Neural cell (in vitro differentiated cells): Measurements from ENCODE around the gene ADRA2B. TPM values are rescaled to one million over a fixed set of nuclear protein-coding genes. Genes with fewer than 3 reads are reported as not detected.

ENCODE experiments used
- H2AFZ ChIP-seq: fragments of 200-600, 300-800 bp; sonication (generic), shearing (Covaris generic); 2 replicates; pipeline ENCODE4 v1.6.0; 2014; ENCODE audit warnings: low read depth, mild to moderate bottlenecking, antibody characterized with exemption, low read length, moderate library complexity
- H3F3A ChIP-seq: fragments of 200-600 bp; shearing (Covaris generic); 2 replicates; pipeline ENCODE4 v1.6.1; 2016; ENCODE audit warnings: mild to moderate bottlenecking, moderate library complexity, mixed read lengths, antibody characterized with exemption, low read length; ENCODE audit not compliant: insufficient read depth, poor library complexity, severe bottlenecking
- H3K27ac ChIP-seq: fragments of 200-600, 300-800 bp; sonication (generic), shearing (Covaris generic); 2 replicates; pipeline ENCODE4 v1.5.1; 2014; ENCODE audit warnings: mild to moderate bottlenecking, low read length, moderate library complexity
- H3K27me3 ChIP-seq: fragments of 300-800, 200-600 bp; sonication (generic), shearing (Covaris generic); 2 replicates; pipeline ENCODE4 v1.6.0; 2014; ENCODE audit warnings: mild to moderate bottlenecking, low read depth, low read length, moderate library complexity; ENCODE audit not compliant: insufficient read depth
- H3K36me3 ChIP-seq: fragments of 300-800, 200-600 bp; sonication (generic), shearing (Covaris generic); 2 replicates; pipeline ENCODE4 v1.5.1; 2014; ENCODE audit warnings: mild to moderate bottlenecking, antibody characterized with exemption, low read length, moderate library complexity; ENCODE audit not compliant: insufficient read depth
- H3K4me2 ChIP-seq: fragments of 300-800, 200-600 bp; sonication (generic), shearing (Covaris generic); 2 replicates; pipeline ENCODE4 v1.6.0; 2014; ENCODE audit warnings: mild to moderate bottlenecking, low read length
- H3K4me3 ChIP-seq: fragments of 300-800, 200-600 bp; sonication (generic), shearing (Covaris generic); 2 replicates; pipeline ENCODE4 v1.5.1; 2014; ENCODE audit warnings: mild to moderate bottlenecking, low read length, moderate library complexity
- H3K79me2 ChIP-seq: fragments of 200-600 bp; shearing (Covaris generic); replicated peaks from 2 replicates; pipeline ENCODE4 v1.6.0; 2014; ENCODE audit warnings: mild to moderate bottlenecking, low read length, moderate library complexity; ENCODE audit not compliant: insufficient read depth
- H3K9ac ChIP-seq: fragments of 300-800, 200-600 bp; sonication (generic), shearing (Covaris generic); 2 replicates; pipeline ENCODE4 v1.6.1; 2016; ENCODE audit warnings: mild to moderate bottlenecking, low read length, mixed read lengths
- H3K9me2 ChIP-seq: fragments of 200-600 bp; shearing (Covaris generic); 2 replicates; pipeline ENCODE4 v1.6.1; 2016; ENCODE audit warnings: mild to moderate bottlenecking, low read length, mixed read lengths; ENCODE audit not compliant: insufficient read depth
- H3K9me3 ChIP-seq: fragments of 200-600, 300-800 bp; sonication (generic), shearing (Covaris generic); 2 replicates; pipeline ENCODE4 v1.6.1; 2016; ENCODE audit warnings: mild to moderate bottlenecking, mixed run types, low read length, moderate library complexity, mixed read lengths
- H4K20me1 ChIP-seq: fragments of 200-600 bp; shearing (Covaris generic); 2 replicates; pipeline ENCODE4 v1.6.1; 2016; ENCODE audit warnings: mild to moderate bottlenecking, mixed run types; ENCODE audit not compliant: insufficient read depth
- CTCF ChIP-seq: fragments of 450-650 bp; IDR thresholded peaks from 2 replicates; pipeline ENCODE4 v1.5.1; 2014; ENCODE audit warnings: antibody characterized with exemption, mild to moderate bottlenecking, moderate library complexity; ENCODE audit not compliant: poor library complexity, severe bottlenecking
- EP300 ChIP-seq: fragments of 450-650 bp; conservative IDR thresholded peaks from 2 replicates; pipeline ENCODE4 v1.6.1; 2014; ENCODE audit warnings: antibody characterized with exemption, mild to moderate bottlenecking, moderate library complexity; ENCODE audit not compliant: poor library complexity, severe bottlenecking
- EZH2 ChIP-seq: fragments of 200-600, 300-800 bp; shearing (Covaris generic), sonication (generic); IDR thresholded peaks from 2 replicates; pipeline ENCODE4 v1.6.1; 2014; ENCODE audit warnings: antibody characterized with exemption, low read length, borderline replicate concordance, mild to moderate bottlenecking; ENCODE audit not compliant: insufficient read depth, poor library complexity, severe bottlenecking
- MXI1 ChIP-seq: fragments of 450-650 bp; conservative IDR thresholded peaks from 2 replicates; pipeline ENCODE4 v1.6.1; 2014; ENCODE audit warnings: antibody characterized with exemption, mild to moderate bottlenecking; ENCODE audit not compliant: poor library complexity, severe bottlenecking
- POLR2AphosphoS5 ChIP-seq: IDR thresholded peaks from 2 replicates; pipeline ENCODE4 v1.6.1; 2012
- RAD21 ChIP-seq: fragments of 450-650 bp; conservative IDR thresholded peaks from 2 replicates; pipeline ENCODE4 v1.6.1; 2014; ENCODE audit warnings: antibody characterized with exemption, mild to moderate bottlenecking, moderate library complexity
- REST ChIP-seq: IDR thresholded peaks from 2 replicates; pipeline ENCODE4 v1.6.1; 2012; ENCODE audit warnings: borderline replicate concordance
- SMC3 ChIP-seq: fragments of 450-650 bp; conservative IDR thresholded peaks from 2 replicates; pipeline ENCODE4 v1.6.1; 2014; ENCODE audit warnings: antibody characterized with exemption, mild to moderate bottlenecking, moderate library complexity; ENCODE audit not compliant: poor library complexity
- TAF1 ChIP-seq: IDR thresholded peaks from 2 replicates; pipeline ENCODE4 v1.6.1; 2012; ENCODE audit warnings: low read depth
- polyA plus RNA-seq: library from polyadenylated mRNA; depleted of rRNA; stranded (reverse); fragments of >200 nt; gene quantifications from 2 replicates; pipeline ENCODE4 v1.2.3, GENCODE V29; 2014

ADRA2B gene
- polyA plus RNA-seq, 1 donor from 2014 or later: not detected

- Histone ChIP-seq H4K20me1 (no peaks in the 10 kb centered on the region), H3K4me3 (no peak overlapping the region), H3K9me2 (no peaks in the 10 kb centered on the region), H3K4me2 (no peak overlapping the region), H3K27me3 (no peaks in the 10 kb centered on the region), H3K36me3 (no peaks in the 10 kb centered on the region), H3K27ac (no peak overlapping the region), H2AFZ (no peak overlapping the region), H3F3A (no peaks in the 10 kb centered on the region), H3K9me3 (no peaks in the 10 kb centered on the region), H3K9ac (no peak overlapping the region), H3K79me2 (no peaks in the 10 kb centered on the region)
- TF ChIP-seq EP300: no peak
- no peak for TF ChIP-seq RAD21
- no peak for TF ChIP-seq SMC3
- no peak for TF ChIP-seq EZH2
- no peak for TF ChIP-seq POLR2AphosphoS5
- TF ChIP-seq CTCF: no peak
- TF ChIP-seq TAF1: no peak
- TF ChIP-seq REST: no peak
- no peak for TF ChIP-seq MXI1
Observed at GRCh38 chr2:96109361-96109680, 7.0 kb downstream of the ADRA2B start.

DNA sequence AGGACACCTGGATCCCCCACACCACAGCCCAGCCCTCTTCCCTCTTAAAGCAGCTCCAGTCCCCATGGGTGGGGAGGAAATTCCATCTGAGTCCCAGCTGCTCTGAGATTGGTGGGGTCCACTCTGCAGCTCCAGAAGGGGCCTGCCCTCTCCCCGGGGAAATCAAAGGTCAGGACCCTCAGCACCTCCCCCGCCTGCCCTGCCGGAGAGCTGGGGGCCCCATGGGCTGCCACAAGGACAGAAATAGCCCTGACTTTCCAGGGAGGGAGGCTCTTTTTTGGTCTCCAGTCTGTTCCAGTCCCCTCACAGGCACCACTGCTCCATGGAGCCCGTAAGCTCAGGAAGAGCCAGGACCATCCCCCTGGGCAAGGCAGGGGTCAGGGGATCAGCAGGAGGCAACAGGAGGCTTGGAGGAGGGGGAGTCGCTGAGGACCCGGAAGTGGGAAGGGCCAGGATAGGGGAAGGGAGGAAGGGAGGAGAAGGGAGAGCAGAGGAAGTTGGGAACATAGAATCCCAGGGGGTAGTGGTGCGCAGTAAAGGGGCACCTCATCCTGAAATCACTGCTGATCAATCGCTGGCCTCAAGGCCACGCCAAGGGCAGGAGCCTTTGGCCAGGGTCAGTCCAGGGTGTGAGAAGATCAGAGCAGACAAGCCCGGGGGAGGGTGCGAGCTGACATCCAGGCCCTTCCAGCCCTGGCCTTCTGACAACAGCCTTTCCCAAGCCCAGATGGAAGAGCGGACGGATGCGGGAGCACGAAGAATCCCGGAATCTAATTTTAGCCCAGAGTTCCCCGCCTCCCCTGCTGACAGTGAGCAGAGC, 7.6 kb downstream of the ADRA2B start:
- Histone ChIP-seq H3K9me3 (no peaks in the 10 kb centered on the region), H3K9me2 (no peaks in the 10 kb centered on the region), H4K20me1 (no peaks in the 10 kb centered on the region), H3K4me2 (no peak overlapping the region), H3K27me3 (no peaks in the 10 kb centered on the region), H3K36me3 (no peaks in the 10 kb centered on the region), H3K9ac (no peak overlapping the region), H3F3A (no peaks in the 10 kb centered on the region), H3K4me3 (no peak overlapping the region), H3K27ac (no peak overlapping the region), H2AFZ (no peak overlapping the region), H3K79me2 (no peaks in the 10 kb centered on the region)
- TF ChIP-seq RAD21 (no peak), EZH2 (no peak), TAF1 (no peak), POLR2AphosphoS5 (no peak), CTCF (no peak), MXI1 (no peak), REST (no peak), SMC3 (no peak), EP300 (no peak)
